GM12875 (cell line): ENCODE results near the gene CACNA1D.
"Not testable (repeated sequence)": the region's sequence is repeated elsewhere in the genome, so short reads cannot be mapped to it uniquely, and the experiment has no call there.

Experiments
- H3K4me3 ChIP-seq: one replicate; pipeline ENCODE4 v1.5.1; 2011; ENCODE audit warnings: low read depth, low read length, control low read depth
- TF ChIP-seq, protein P1 (sequence below): IDR thresholded peaks from 2 replicates; pipeline ENCODE4 v1.5.1; 2011; ENCODE audit warnings: low read depth, mild to moderate bottlenecking, control low read depth, inconsistent platforms, low read length, moderate library complexity, borderline replicate concordance; ENCODE audit not compliant: insufficient read depth

The CACNA1D gene

DNA sequence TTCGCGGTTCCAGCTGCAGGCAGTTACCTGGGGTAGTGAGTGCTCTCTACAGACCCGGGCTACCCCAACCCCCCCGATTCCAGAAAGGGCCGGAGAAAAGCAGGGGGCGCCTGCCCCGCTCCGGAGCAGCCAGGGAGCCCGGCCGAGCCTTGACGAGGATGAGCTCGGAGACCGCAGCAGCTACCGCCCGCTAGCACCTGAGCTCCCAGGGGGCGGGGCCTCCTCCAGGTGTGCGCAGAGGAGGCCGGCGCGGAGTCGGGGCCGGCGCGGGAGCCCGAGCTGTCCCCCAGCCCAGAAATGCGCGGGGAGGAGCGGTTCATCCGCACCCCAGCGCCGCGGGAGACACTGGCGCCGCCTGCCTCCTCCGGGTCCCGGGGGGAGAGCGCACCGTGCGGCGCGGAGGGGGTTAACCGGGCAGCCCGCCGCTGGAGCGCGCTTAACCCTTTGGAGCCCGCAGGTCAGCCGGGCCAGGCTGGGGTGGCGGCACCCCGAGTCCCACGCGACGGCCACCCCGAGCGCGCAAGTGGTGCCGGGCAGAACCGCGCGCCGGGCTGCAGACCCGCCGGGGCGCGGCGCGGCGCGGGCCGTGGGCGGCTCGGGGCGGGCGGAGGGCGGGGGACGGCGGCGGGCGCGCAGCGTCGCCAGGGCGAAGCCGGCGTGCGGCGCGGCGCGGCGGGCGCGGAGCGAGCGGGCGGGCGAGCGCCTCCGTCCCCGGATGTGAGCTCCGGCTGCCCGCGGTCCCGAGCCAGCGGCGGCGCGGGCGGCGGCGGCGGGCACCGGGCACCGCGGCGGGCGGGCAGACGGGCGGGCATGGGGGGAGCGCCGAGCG lies at the start of gene CACNA1D:
Gene CACNA1D, plus strand, starts transcription at position 649 of the 829 bp plus-strand sequence. CDS start 556 bp downstream, outside the sequence.
- TF ChIP-seq, protein P1, sequence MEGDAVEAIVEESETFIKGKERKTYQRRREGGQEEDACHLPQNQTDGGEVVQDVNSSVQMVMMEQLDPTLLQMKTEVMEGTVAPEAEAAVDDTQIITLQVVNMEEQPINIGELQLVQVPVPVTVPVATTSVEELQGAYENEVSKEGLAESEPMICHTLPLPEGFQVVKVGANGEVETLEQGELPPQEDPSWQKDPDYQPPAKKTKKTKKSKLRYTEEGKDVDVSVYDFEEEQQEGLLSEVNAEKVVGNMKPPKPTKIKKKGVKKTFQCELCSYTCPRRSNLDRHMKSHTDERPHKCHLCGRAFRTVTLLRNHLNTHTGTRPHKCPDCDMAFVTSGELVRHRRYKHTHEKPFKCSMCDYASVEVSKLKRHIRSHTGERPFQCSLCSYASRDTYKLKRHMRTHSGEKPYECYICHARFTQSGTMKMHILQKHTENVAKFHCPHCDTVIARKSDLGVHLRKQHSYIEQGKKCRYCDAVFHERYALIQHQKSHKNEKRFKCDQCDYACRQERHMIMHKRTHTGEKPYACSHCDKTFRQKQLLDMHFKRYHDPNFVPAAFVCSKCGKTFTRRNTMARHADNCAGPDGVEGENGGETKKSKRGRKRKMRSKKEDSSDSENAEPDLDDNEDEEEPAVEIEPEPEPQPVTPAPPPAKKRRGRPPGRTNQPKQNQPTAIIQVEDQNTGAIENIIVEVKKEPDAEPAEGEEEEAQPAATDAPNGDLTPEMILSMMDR: no peak
- H3K4me3 ChIP-seq: no peak within 1 kb of the TSS

DNA sequence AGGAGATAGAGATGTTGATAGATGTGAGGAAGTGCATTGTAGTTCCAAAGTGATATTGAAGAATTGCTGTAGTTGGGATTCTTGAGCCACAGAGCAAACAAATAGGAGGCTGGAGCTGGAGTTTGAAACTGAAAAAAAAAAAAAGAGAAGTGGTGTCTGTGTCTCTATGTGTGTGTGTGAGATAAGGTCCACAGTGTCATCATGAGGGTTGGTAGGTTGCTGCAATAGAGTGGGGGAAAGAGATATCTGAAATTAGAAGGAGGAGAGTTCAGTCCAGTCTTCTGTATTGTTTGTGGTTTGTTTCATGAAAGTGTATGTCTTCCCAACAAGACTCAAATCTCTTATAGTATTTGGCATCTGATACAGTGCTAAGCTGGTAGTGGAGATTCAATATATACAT lies 37.3 kb upstream of the CACNA1D start:
- H3K4me3 ChIP-seq: no peak overlapping the region
- TF ChIP-seq, protein P1: no peak

DNA sequence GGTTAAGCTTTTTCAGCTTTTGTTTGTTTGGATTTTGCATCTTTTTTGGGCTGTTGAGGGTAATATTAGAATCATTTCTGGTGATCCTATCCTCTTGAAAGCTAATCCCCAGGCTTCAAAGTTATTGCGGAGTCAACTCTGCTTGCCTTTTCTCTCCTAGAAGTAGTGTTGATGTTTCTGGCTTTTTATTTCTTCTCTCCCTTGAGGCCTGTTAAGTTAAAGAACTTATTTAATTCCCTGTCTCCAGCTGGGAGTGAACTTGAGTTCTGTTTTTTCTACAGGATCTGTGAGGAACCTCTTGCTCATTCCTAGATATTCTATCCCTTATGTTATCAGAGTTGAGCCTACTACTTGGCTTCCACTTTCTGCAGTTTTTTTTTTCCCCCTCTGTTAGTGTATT lies 34.1 kb upstream of the CACNA1D start:
- no peak overlapping the region for H3K4me3 ChIP-seq
- TF ChIP-seq, protein P1: no peak

DNA sequence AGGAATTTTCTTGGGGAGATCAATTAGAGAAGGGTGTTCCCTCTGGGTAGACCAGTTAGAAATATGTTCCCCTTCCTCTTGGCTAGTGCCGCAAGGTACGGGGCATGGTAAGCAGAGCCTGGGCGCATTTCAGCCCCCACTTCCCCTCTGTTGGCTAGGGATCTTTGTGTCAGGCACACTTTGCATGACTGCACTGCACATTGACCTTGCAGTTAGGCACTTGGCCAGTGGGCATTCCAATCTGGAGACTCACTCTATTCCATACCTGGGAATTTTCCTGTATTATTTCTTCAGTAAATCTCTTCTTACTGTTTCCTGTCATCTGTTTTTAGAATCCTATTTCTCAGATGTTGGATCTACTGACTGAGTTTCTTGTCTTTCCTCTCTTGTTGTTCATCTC lies 30.0 kb upstream of the CACNA1D start:
- TF ChIP-seq, protein P1: no peak
- no peak overlapping the region for H3K4me3 ChIP-seq

DNA sequence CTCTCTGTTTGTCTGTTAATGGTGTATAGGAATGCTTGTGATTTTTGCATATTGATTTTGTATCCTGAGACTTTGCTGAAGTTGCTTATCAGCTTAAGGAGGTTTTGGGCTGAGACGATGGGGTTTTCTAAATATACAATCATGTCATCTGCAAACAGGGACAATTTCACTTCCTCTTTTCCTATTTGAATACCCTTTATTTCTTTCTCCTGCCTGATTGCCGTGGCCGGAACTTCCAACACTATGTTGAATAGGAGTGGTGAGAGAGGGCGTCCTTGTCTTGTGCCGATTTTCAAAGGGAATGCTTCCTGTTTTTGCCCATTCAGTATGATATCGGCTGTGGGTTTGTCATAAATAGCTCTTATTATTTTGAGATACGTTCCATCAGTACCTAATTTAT lies 24.7 kb upstream of the CACNA1D start:
- not testable (repeated sequence) for H3K4me3 ChIP-seq

DNA sequence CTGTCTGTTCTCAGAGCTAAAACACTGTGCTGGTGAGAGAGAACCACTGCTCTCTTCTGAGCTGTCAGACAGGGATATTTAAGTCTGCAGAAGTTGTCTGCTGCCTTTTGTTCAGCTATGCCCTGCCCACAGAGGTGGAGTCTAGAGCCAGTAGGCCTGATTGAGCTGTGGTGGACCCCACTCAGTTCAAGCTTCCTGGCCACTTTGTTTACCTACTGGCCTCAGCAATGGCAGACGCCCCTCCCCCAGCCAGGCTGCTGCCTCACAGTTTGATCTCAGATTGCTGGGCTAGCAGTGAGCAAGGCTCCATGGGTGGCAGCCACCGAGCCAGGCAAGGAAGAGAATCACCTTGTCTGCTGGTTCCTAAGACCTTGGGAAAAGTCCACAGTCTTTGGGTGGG lies 21.0 kb upstream of the CACNA1D start:
- TF ChIP-seq, protein P1: no peak
- no peak overlapping the region for H3K4me3 ChIP-seq

DNA sequence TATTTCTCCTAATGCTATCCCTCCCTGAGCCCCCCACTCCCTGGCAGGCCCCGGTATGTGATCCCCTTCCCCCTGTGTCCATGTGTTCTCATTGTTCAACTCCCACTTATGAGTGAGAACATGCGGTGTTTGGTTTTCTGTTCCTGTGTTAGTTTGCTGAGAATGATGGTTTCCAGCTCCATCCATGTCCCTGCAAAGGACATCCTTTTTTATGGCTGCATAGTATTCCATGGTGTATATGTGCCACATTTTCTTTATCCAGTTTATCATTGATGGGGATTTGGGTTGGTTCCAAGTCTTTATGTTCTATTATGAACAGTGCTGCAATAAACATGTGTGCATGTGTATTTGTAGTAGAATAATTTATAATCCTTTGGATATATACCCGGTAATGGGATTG lies 18.0 kb upstream of the CACNA1D start:
- H3K4me3 ChIP-seq: not testable (repeated sequence)

DNA sequence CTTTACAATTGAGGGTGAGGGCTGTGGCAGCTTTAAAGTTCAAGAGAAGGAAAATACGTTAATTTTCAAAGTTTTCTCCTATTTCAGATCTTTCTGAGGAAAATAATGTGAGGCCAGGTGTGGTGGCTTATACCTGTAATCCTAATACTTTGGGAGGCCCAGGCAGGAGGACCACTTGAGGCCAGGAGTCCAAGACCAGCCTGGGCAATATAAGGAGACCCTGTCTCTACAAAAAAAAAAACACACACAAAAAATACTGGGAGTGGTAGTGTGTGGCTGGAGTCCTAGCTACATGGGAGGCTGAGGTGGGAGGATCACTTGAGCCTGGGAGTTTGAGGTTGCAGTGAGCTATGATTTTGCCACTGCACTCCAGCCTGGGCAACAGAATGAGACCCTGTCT lies 16.7 kb upstream of the CACNA1D start:
- H3K4me3 ChIP-seq: not testable (repeated sequence)
